Activated CD8-positive, alpha-beta T cell treated with anti-CD3 and anti-CD28 coated beads, Interleukin-2, amount 10 ng/mL, durations not matched to agents 7 days and 5 days (primary cell): ENCODE results near the gene CTNNA2. TPM values are rescaled to one million over a fixed set of nuclear protein-coding genes. Genes with fewer than 3 reads are reported as not detected.

Experiments used
- ATAC-seq: fragments of 150-1000 bp; cut with Tn5 transposase; one replicate; pipeline ENCODE4 v1.10.0; 2021; ENCODE audit warnings: moderate library complexity
- CTCF ChIA-PET: fragments of 350-600 bp; sonication (Branson Sonifier 250); formaldehyde crosslinking; loops from one replicate; lab custom pipeline; 2021; ENCODE audit warnings: antibody characterized with exemption; lab: Charles Lee
- POLR2A ChIA-PET: fragments of 350-600 bp; sonication (Branson Sonifier 250); formaldehyde crosslinking; loops from one replicate; lab custom pipeline; 2021; ENCODE audit warnings: antibody characterized with exemption; lab: Charles Lee
- DNase-seq: peaks from one replicate; pipeline ENCODE4 v3.0.0-alpha.2; 2020
- H3K27ac Mint-ChIP-seq: one replicate; pipeline ENCODE4 v1.8.0; 2021; ENCODE audit warnings: mild to moderate bottlenecking, mixed read lengths
- H3K27me3 Mint-ChIP-seq: one replicate; pipeline ENCODE4 v1.8.0; 2021; ENCODE audit warnings: low read depth, mixed read lengths
- H3K36me3 Mint-ChIP-seq: one replicate; pipeline ENCODE4 v1.8.0; 2021; ENCODE audit warnings: low read depth, mixed read lengths
- H3K4me1 Mint-ChIP-seq: one replicate; pipeline ENCODE4 v1.8.0; 2021; ENCODE audit warnings: low read depth, mixed read lengths
- H3K4me3 Mint-ChIP-seq: one replicate; pipeline ENCODE4 v1.8.0; 2021; ENCODE audit warnings: mild to moderate bottlenecking, mixed read lengths
- H3K9me3 Mint-ChIP-seq: one replicate; pipeline ENCODE4 v1.8.0; 2022; ENCODE audit warnings: mixed read lengths; ENCODE audit not compliant: insufficient read depth
- total RNA-seq, 2 experiments: library from RNA; stranded (reverse); gene quantifications; one replicate each; pipeline ENCODE4 v1.2.3, GENCODE V29; 2021

Gene CTNNA2
- total RNA-seq, 2 experiments from 2014 or later = not detected

DNA sequence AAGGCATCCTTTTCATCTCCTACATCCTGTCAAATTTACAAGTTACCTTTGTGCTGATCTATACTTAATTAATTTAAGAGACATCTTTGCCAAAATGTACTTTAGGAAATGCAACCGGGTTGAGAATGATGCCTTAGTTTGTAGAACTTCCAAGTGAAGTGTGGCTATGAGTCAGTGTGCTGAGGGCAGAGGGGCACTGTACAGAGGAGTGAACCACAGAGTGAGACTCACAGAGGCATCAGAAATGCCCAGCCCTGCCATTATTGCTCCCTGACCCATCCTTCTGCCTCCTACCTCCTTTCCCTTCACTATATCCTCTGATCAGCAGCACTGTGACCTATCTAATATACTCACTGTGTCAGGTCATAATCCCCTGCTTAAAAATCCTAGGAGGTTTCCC is 471.6 kb downstream of the CTNNA2 start:
- Mint-ChIP-seq H3K36me3 (no peaks in the 10 kb centered on the region), H3K27ac (no peak overlapping the region), H3K9me3 (no peaks in the 10 kb centered on the region), H3K4me1 (no peaks in the 10 kb centered on the region), H3K27me3 (no peaks in the 10 kb centered on the region), H3K4me3 (no peak overlapping the region)
- no peak for ATAC-seq
- ChIA-PET CTCF (no interaction called here), POLR2A (no interaction called here)
- DNase-seq = no peak

DNA sequence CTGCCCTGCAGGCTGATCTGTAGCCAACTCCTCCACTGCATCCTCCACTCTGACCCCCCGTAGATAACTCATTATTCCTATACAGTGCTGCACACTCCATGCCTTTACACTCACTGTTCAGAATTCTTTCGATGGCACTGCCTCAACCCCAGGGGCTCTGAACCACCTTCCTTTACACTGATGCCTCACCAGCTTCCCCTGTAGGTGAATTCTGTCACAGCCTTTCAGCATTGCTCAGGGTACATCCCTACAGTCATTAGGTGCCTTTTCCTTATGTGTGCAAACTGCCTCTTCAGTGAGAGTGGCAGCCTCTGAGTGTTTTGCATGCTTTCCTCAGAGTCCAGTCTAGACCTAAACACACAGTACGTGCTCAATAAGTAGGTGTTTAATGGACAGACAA is 472.3 kb downstream of the CTNNA2 start:
- no peak overlapping the region for H3K27ac Mint-ChIP-seq
- no peaks in the 10 kb centered on the region for H3K4me1 Mint-ChIP-seq
- DNase-seq = no peak
- H3K9me3 Mint-ChIP-seq = no peaks in the 10 kb centered on the region
- no peak overlapping the region for H3K4me3 Mint-ChIP-seq
- POLR2A ChIA-PET = no interaction called here
- no peak for ATAC-seq
- CTCF ChIA-PET = no interaction called here
- H3K36me3 Mint-ChIP-seq = no peaks in the 10 kb centered on the region
- no peaks in the 10 kb centered on the region for H3K27me3 Mint-ChIP-seq

DNA sequence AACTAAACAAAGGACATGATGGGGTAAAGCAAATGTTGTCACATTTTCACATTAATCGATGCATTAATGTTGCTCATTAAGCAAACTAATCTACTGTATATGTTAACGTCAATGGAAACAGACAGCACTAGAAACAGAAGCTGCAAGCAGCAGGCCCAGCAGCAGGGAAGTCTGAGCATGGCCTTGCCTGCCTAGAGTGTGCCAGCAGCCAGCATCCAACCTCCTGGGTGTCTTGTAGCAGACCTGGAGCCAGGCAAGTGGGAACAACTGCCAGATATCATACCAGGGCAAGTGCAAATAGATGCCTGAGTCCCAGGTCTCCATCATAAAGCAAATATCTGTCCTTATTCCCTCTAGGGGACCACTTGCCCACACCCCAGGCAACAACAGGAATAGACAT is 472.7 kb downstream of the CTNNA2 start:
- no peak overlapping the region for H3K27ac Mint-ChIP-seq
- CTCF ChIA-PET = no interaction called here
- ATAC-seq = no peak
- no peaks in the 10 kb centered on the region for H3K4me1 Mint-ChIP-seq
- no peak overlapping the region for H3K4me3 Mint-ChIP-seq
- POLR2A ChIA-PET = no interaction called here
- no peaks in the 10 kb centered on the region for H3K36me3 Mint-ChIP-seq
- no peak for DNase-seq
- H3K27me3 Mint-ChIP-seq = no peaks in the 10 kb centered on the region
- H3K9me3 Mint-ChIP-seq = no peaks in the 10 kb centered on the region

DNA sequence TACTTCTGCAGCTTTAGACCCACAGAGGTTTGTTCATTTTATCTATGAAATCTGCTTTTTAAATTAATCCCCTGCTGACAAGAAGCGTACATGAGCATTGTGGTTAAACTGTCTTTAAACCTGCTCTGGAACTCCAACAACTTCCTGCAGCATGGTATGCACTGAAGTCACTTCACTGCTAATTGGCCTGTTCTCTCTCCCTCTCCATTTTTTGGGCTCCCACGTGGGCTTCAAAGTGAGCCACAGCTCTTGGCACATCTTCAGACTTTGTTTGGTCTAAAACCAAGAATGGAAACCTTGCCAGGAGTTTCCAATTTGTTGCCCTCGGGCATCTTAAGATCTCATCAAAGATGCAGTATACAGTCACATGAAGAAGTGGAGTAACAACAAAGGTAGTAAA is 480.3 kb downstream of the CTNNA2 start:
- Mint-ChIP-seq H3K36me3 (no peaks in the 10 kb centered on the region), H3K4me3 (no peak overlapping the region), H3K27me3 (no peaks in the 10 kb centered on the region), H3K4me1 (no peaks in the 10 kb centered on the region), H3K27ac (no peak overlapping the region), H3K9me3 (peaks cover 3% of the 10 kb centered on the region)
- ATAC-seq = no peak
- no peak for DNase-seq
- CTCF ChIA-PET = no interaction called here
- POLR2A ChIA-PET = no interaction called here

DNA sequence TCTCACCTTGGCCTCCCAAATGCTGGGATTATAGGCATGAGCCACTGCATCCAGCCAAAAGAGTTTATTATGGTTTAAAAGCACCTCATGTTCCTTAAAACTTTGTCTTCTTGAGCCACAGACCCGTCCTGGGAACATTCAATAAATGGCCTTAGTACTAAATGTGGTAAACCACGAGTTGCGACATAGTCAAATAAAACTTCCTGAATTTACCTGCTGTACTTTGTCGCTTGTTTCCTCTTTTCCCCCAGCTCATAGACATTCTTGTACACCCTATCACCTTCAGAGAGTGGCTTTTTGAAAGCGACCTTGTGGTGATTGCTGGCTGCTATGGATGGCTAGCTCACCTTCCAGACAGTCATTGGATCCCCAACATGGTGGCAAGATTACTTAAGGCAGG is 481.3 kb downstream of the CTNNA2 start:
- Mint-ChIP-seq H3K36me3 (no peaks in the 10 kb centered on the region), H3K27me3 (no peaks in the 10 kb centered on the region), H3K4me3 (no peak overlapping the region), H3K9me3 (peaks cover 3% of the 10 kb centered on the region), H3K27ac (no peak overlapping the region), H3K4me1 (no peaks in the 10 kb centered on the region)
- no peak for DNase-seq
- ChIA-PET CTCF (no interaction called here), POLR2A (no interaction called here)
- ATAC-seq = no peak

DNA sequence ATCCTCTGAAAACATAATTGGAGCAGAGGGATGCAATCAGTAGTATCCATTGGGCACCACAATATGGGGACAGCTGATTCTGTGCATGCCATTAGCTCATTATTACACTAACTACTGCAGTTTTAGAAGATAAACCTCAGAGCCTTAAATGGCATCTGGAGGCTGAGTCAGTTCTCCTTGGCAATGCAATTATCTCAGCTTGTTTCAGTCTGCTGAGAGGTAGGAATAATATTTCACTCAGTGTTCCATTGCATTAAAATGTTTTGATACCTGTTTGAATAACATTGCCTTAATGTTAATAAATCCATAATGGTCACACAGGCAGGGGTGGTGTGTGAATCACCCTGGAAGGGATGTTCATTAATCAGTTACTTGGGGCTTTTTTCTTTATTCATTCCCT is 482.1 kb downstream of the CTNNA2 start:
- H3K27ac Mint-ChIP-seq = no peak overlapping the region
- no peaks in the 10 kb centered on the region for H3K4me1 Mint-ChIP-seq
- CTCF ChIA-PET = no interaction called here
- no peak for DNase-seq
- ATAC-seq = no peak
- H3K36me3 Mint-ChIP-seq = no peaks in the 10 kb centered on the region
- H3K4me3 Mint-ChIP-seq = no peak overlapping the region
- no peaks in the 10 kb centered on the region for H3K27me3 Mint-ChIP-seq
- POLR2A ChIA-PET = no interaction called here
- H3K9me3 Mint-ChIP-seq = peaks cover 3% of the 10 kb centered on the region

DNA sequence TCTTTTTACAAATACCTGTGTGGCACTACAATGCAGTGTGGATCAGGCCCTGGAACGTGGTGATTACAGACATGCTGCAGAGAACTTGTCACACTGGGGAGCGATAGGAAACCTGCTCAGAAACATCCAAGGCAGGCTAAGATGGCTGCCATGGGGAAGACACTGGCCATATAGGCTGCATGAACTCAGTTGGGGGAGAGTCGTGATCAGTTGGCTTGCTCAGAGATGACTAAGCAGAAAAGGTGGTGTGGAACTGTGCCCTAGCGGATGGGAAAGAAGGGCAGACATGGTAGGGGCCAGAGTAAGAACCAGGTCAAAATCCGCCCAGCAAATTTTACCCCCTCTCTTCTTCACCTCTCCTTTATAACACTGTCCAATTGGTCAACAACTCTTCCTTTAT is 483.9 kb downstream of the CTNNA2 start:
- no peak overlapping the region for H3K27ac Mint-ChIP-seq
- no peak overlapping the region for H3K4me3 Mint-ChIP-seq

DNA sequence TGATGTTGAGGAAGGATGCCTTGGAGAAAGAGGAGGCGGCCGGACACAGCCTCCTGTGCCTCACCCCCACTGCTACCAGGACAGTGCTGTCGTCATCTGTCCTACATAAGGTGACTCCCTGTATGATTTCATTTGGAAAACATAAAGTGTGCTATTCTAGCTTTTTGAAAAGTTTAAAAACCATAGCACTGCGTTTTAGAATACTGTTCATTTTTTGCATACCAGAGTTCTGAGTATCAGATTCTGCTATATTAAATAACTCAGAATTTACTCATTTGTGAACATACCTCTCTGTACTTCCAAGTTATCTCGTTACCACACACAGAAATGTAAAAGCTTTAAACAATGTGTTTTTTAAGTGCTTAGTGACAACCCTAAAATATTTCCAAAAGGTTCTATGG is 488.9 kb downstream of the CTNNA2 start:
- Mint-ChIP-seq H3K4me1 (no peaks in the 10 kb centered on the region), H3K36me3 (no peaks in the 10 kb centered on the region), H3K27ac (no peak overlapping the region), H3K4me3 (no peak overlapping the region), H3K9me3 (no peaks in the 10 kb centered on the region), H3K27me3 (no peaks in the 10 kb centered on the region)
- ATAC-seq (no peak), DNase-seq (no peak)
- CTCF ChIA-PET = no interaction called here
- POLR2A ChIA-PET = no interaction called here

More for the DNA sequence above, 483.9 kb downstream of the CTNNA2 start:
- CTCF ChIA-PET = no interaction called here
- ATAC-seq = no peak
- Mint-ChIP-seq H3K4me1 (no peaks in the 10 kb centered on the region), H3K27me3 (no peaks in the 10 kb centered on the region), H3K9me3 (peaks cover 3% of the 10 kb centered on the region), H3K36me3 (no peaks in the 10 kb centered on the region)
- POLR2A ChIA-PET = no interaction called here
- no peak for DNase-seq

DNA sequence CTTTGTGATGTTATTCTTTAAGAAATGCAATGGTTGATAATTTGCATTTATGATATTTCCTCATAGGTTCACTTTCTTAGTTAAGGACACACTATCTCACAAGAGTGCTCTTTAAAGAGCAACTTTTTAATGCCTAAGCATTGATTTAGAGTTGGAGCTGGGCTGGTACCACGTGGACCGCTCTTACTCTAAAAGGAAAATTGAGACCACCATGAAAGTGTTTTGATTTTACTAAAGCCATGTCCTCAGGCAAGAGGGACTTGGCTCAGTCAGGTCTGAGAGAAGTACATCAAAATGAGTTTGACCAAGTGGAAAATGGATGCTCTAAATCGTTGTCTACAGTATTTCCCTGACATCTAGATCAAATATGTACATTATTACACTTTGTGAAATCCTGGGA is 489.3 kb downstream of the CTNNA2 start:
- Mint-ChIP-seq H3K4me3 (no peak overlapping the region), H3K36me3 (no peaks in the 10 kb centered on the region), H3K27ac (no peak overlapping the region), H3K4me1 (no peaks in the 10 kb centered on the region), H3K27me3 (no peaks in the 10 kb centered on the region), H3K9me3 (no peaks in the 10 kb centered on the region)
- CTCF ChIA-PET = no interaction called here
- DNase-seq (no peak), ATAC-seq (no peak)
- POLR2A ChIA-PET = no interaction called here

DNA sequence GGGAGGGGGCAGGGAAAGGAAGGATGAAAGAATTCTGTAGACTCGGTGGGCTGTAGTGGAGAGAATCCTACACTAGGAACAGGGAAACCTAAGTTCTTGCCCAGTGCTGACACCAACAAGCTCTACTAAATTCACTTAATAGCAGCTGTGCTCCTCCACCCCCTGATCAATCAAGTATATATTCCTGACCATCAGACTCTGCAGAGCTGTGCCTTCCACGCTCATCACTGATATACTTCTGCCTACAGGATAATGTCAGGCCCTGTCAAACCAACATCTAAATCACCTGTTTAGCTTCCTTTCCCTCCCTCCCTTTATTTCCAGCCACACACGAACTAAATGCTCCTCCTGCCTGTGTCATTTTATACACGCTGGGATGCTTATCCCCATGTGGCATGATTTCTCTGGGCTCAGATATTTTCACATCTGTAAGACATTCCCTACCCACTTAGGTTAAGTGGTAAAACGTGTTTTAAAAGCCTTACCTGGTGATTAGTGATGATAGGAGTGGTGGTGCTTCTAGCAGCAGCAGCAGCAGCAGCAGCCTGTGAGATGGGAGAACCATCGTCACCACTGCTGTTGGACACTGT is 489.8 kb downstream of the CTNNA2 start:
- H3K27me3 Mint-ChIP-seq = no peaks in the 10 kb centered on the region
- no peaks in the 10 kb centered on the region for H3K36me3 Mint-ChIP-seq
- H3K9me3 Mint-ChIP-seq = no peaks in the 10 kb centered on the region
- POLR2A ChIA-PET = no interaction called here
- ATAC-seq (no peak), DNase-seq (no peak)
- no peaks in the 10 kb centered on the region for H3K4me1 Mint-ChIP-seq
- CTCF ChIA-PET = no interaction called here
- H3K27ac Mint-ChIP-seq = no peak overlapping the region
- no peak overlapping the region for H3K4me3 Mint-ChIP-seq

DNA sequence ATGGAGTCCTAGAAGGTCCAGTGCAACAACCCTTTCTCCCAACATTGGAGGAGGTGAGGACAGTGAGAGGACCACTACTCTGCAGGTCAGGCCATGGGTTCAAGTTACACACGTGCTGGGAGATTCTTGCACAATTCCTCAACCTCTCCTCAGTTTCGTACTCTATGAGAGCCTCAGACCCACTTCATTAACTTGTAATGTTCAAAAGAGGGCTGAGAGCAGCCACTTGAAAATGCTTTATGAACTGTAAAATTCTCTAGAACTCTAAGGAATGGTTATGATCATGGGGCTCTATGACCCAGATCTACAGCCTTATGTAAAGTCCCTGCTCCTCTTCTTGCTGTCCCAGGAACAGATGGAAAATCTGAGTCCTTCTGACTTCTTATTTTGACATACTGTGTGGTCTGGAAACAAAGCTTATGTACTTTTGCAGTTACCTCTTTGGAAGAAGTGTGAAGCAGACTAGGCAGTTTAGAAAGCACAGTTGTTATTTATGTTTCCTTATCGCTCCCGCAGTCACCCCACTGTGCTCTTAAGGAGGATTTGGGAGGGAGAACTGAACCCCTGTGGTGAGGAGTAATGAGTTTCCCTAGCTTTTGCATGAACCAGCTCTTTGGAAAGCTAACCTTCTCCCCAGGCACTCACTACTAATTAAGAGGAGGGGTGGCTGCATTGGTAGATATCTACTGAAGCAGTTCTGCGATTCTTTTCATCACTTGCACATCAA is 495.1 kb downstream of the CTNNA2 start:
- POLR2A ChIA-PET = no interaction called here
- DNase-seq = no peak
- Mint-ChIP-seq H3K4me3 (no peak overlapping the region), H3K27ac (no peak overlapping the region), H3K4me1 (no peaks in the 10 kb centered on the region), H3K9me3 (no peaks in the 10 kb centered on the region), H3K27me3 (no peaks in the 10 kb centered on the region), H3K36me3 (no peaks in the 10 kb centered on the region)
- CTCF ChIA-PET = no interaction called here
- ATAC-seq = no peak

DNA sequence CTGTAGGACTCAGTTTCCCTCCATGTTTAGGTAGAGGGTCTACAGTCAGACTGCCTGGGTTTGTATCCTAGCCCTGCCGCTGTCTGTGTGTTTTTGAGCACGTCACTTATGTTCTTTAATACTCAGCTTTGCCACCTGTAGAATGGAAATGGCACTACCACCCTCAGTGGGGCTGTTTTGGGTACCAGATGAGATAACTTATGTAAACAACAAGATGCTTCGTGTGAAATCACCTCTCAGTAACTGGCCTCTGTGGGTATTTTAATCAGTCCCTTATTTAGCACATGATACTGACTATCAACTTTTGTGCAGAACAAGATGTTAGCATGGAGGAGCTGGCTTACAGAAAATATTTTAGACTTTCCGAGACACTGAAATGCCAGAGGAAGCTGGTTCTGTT is 495.7 kb downstream of the CTNNA2 start:
- H3K27ac Mint-ChIP-seq = no peak overlapping the region

DNA sequence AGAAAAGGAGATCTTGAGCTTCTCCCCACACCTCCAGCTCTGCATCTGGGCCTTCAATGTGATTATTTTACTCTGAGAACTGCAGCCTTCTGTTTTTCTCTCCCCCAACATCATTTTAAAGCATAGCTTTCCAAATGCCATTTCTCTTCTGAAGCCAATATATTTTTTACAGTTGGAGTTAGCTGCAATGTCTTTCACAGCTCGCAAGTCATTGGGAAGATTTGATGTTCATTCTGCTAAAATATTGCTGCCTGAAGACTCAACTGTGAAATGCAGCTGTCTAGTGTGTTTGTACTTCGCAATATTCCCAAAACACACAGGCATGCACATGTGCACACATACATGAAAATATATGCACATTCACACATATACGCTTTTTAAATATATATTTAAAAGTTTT is 496.4 kb downstream of the CTNNA2 start:
- Mint-ChIP-seq H3K27me3 (no peaks in the 10 kb centered on the region), H3K27ac (no peak overlapping the region), H3K9me3 (no peaks in the 10 kb centered on the region), H3K4me1 (no peaks in the 10 kb centered on the region), H3K36me3 (no peaks in the 10 kb centered on the region), H3K4me3 (no peak overlapping the region)
- CTCF ChIA-PET = no interaction called here
- no peak for ATAC-seq
- POLR2A ChIA-PET = no interaction called here
- no peak for DNase-seq

More for the DNA sequence above, 495.7 kb downstream of the CTNNA2 start:
- Mint-ChIP-seq H3K4me3 (no peak overlapping the region), H3K4me1 (no peaks in the 10 kb centered on the region), H3K36me3 (no peaks in the 10 kb centered on the region), H3K27me3 (no peaks in the 10 kb centered on the region), H3K9me3 (no peaks in the 10 kb centered on the region)
- POLR2A ChIA-PET = no interaction called here
- DNase-seq (no peak), ATAC-seq (no peak)
- CTCF ChIA-PET = no interaction called here
